Activated T-cell treated with anti-CD3 and anti-CD28 coated beads, Interleukin-2, amount 50 U/mL, for 24 hours (primary cell): ENCODE data around the gene RBM19.

Source experiments
- DNase-seq: peaks from one replicate; pipeline ENCODE4 v3.0.0-alpha.2; 2020
- H3K27ac Mint-ChIP-seq: 2 replicates; pipeline ENCODE4 v1.8.0; 2020; ENCODE audit warnings: mild to moderate bottlenecking, mixed read lengths
- H3K27me3 Mint-ChIP-seq: 2 replicates; pipeline ENCODE4 v1.8.0; 2020; ENCODE audit warnings: mixed read lengths
- H3K36me3 Mint-ChIP-seq: 2 replicates; pipeline ENCODE4 v1.8.0; 2020; ENCODE audit warnings: low read depth, mixed read lengths
- H3K4me1 Mint-ChIP-seq: 2 replicates; pipeline ENCODE4 v1.8.0; 2020; ENCODE audit warnings: low read depth, mixed read lengths
- H3K4me3 Mint-ChIP-seq: 2 replicates; pipeline ENCODE4 v1.8.0; 2020; ENCODE audit warnings: mild to moderate bottlenecking, moderate library complexity, mixed read lengths
- H3K9me3 Mint-ChIP-seq: 2 replicates; pipeline ENCODE4 v1.8.0; 2020; ENCODE audit warnings: mixed read lengths

RBM19 gene

GRCh38 chr12:113867258-113867657 lies 98.9 kb downstream of the RBM19 start:
- peaks cover 82% of the 10 kb centered on the region for H3K36me3 Mint-ChIP-seq

GRCh38 chr12:113866496-113866895 lies 99.6 kb downstream of the RBM19 start:
- DNase-seq, result no peak
- H3K9me3 Mint-ChIP-seq, result no peaks in the 10 kb centered on the region
- no peaks in the 10 kb centered on the region for H3K27me3 Mint-ChIP-seq
- H3K4me1 Mint-ChIP-seq, result peaks cover 34% of the 10 kb centered on the region
- peaks cover 89% of the 10 kb centered on the region for H3K36me3 Mint-ChIP-seq
- H3K4me3 Mint-ChIP-seq, result no peak overlapping the region
- no peak overlapping the region for H3K27ac Mint-ChIP-seq

More at GRCh38 chr12:113867258-113867657, 98.9 kb downstream of the RBM19 start:
- peaks cover 28% of the 10 kb centered on the region for H3K4me1 Mint-ChIP-seq
- H3K4me3 Mint-ChIP-seq, result no peak overlapping the region
- no peak for DNase-seq
- H3K9me3 Mint-ChIP-seq, result no peaks in the 10 kb centered on the region
- H3K27ac Mint-ChIP-seq, result no peak overlapping the region
- H3K27me3 Mint-ChIP-seq, result no peaks in the 10 kb centered on the region

- Mint-ChIP-seq H3K4me1 (peaks cover 35% of the 10 kb centered on the region), H3K27ac (peak overlapping the region; percentile 26), H3K9me3 (no peaks in the 10 kb centered on the region), H3K4me3 (no peak overlapping the region), H3K27me3 (no peaks in the 10 kb centered on the region), H3K36me3 (peaks cover 89% of the 10 kb centered on the region)
- no peak for DNase-seq
Measured at GRCh38 chr12:113863455-113863845, 102.7 kb downstream of the RBM19 start.

GRCh38 chr12:113862590-113863454 lies 103.3 kb downstream of the RBM19 start:
- peak overlapping the region; percentile 52 for H3K27ac Mint-ChIP-seq
- H3K9me3 Mint-ChIP-seq, result no peaks in the 10 kb centered on the region
- H3K27me3 Mint-ChIP-seq, result no peaks in the 10 kb centered on the region
- no peak overlapping the region for H3K4me3 Mint-ChIP-seq
- peaks cover 35% of the 10 kb centered on the region for H3K4me1 Mint-ChIP-seq
- H3K36me3 Mint-ChIP-seq, result peaks cover 89% of the 10 kb centered on the region
- no peak for DNase-seq

- DNase-seq, result no peak
- Mint-ChIP-seq H3K27ac (peak overlapping the region; percentile 59), H3K9me3 (no peaks in the 10 kb centered on the region), H3K4me3 (no peak overlapping the region), H3K4me1 (peaks cover 35% of the 10 kb centered on the region), H3K36me3 (peaks cover 93% of the 10 kb centered on the region), H3K27me3 (no peaks in the 10 kb centered on the region)
Measured at GRCh38 chr12:113861708-113862312, 104.3 kb downstream of the RBM19 start.

- Mint-ChIP-seq H3K27ac (no peak overlapping the region), H3K4me3 (no peak overlapping the region), H3K4me1 (peaks cover 35% of the 10 kb centered on the region), H3K27me3 (no peaks in the 10 kb centered on the region), H3K9me3 (no peaks in the 10 kb centered on the region), H3K36me3 (peaks cover 95% of the 10 kb centered on the region)
- no peak for DNase-seq
Measured at GRCh38 chr12:113860950-113861349, 105.2 kb downstream of the RBM19 start.

GRCh38 chr12:113860059-113860820 lies 105.9 kb downstream of the RBM19 start:
- Mint-ChIP-seq H3K27ac (no peak overlapping the region), H3K4me3 (no peak overlapping the region), H3K27me3 (no peaks in the 10 kb centered on the region), H3K9me3 (no peaks in the 10 kb centered on the region), H3K4me1 (peaks cover 33% of the 10 kb centered on the region), H3K36me3 (peaks cover 95% of the 10 kb centered on the region)
- DNase-seq, result no peak

GRCh38 chr12:113858841-113859386 lies 107.2 kb downstream of the RBM19 start:
- H3K4me3 Mint-ChIP-seq, result no peak overlapping the region
- DNase-seq, result no peak
- peaks cover 95% of the 10 kb centered on the region for H3K36me3 Mint-ChIP-seq
- peaks cover 24% of the 10 kb centered on the region for H3K4me1 Mint-ChIP-seq
- H3K27me3 Mint-ChIP-seq, result no peaks in the 10 kb centered on the region
- no peak overlapping the region for H3K27ac Mint-ChIP-seq
- H3K9me3 Mint-ChIP-seq, result no peaks in the 10 kb centered on the region

GRCh38 chr12:113857371-113857770 lies 108.8 kb downstream of the RBM19 start:
- H3K36me3 Mint-ChIP-seq, result peaks cover 98% of the 10 kb centered on the region
- H3K27me3 Mint-ChIP-seq, result no peaks in the 10 kb centered on the region
- no peak for DNase-seq
- no peak overlapping the region for H3K4me3 Mint-ChIP-seq
- H3K4me1 Mint-ChIP-seq, result peaks cover 9% of the 10 kb centered on the region
- no peak overlapping the region for H3K27ac Mint-ChIP-seq
- no peaks in the 10 kb centered on the region for H3K9me3 Mint-ChIP-seq

- H3K27me3 Mint-ChIP-seq, result no peaks in the 10 kb centered on the region
- peaks cover 93% of the 10 kb centered on the region for H3K36me3 Mint-ChIP-seq
Measured at GRCh38 chr12:113855998-113856397, 110.1 kb downstream of the RBM19 start.

GRCh38 chr12:113854385-113855142 lies 111.6 kb downstream of the RBM19 start:
- H3K27me3 Mint-ChIP-seq, result no peaks in the 10 kb centered on the region
- H3K36me3 Mint-ChIP-seq, result peaks cover 92% of the 10 kb centered on the region
- no peaks in the 10 kb centered on the region for H3K9me3 Mint-ChIP-seq
- H3K27ac Mint-ChIP-seq, result no peak overlapping the region
- H3K4me1 Mint-ChIP-seq, result no peaks in the 10 kb centered on the region
- no peak for DNase-seq
- no peak overlapping the region for H3K4me3 Mint-ChIP-seq

More at GRCh38 chr12:113855998-113856397, 110.1 kb downstream of the RBM19 start:
- Mint-ChIP-seq H3K4me3 (no peak overlapping the region), H3K27ac (no peak overlapping the region), H3K9me3 (no peaks in the 10 kb centered on the region), H3K4me1 (no peaks in the 10 kb centered on the region)
- no peak for DNase-seq

GRCh38 chr12:113853491-113853890 lies 112.6 kb downstream of the RBM19 start:
- H3K36me3 Mint-ChIP-seq, result peaks cover 93% of the 10 kb centered on the region
- no peaks in the 10 kb centered on the region for H3K4me1 Mint-ChIP-seq
- no peak overlapping the region for H3K27ac Mint-ChIP-seq
- no peak for DNase-seq
- no peaks in the 10 kb centered on the region for H3K9me3 Mint-ChIP-seq
- H3K27me3 Mint-ChIP-seq, result no peaks in the 10 kb centered on the region
- H3K4me3 Mint-ChIP-seq, result no peak overlapping the region

- Mint-ChIP-seq H3K4me3 (no peak overlapping the region), H3K36me3 (peaks cover 93% of the 10 kb centered on the region), H3K4me1 (no peaks in the 10 kb centered on the region), H3K27me3 (no peaks in the 10 kb centered on the region), H3K9me3 (no peaks in the 10 kb centered on the region), H3K27ac (no peak overlapping the region)
- no peak for DNase-seq
Measured at GRCh38 chr12:113852695-113853490, 113.2 kb downstream of the RBM19 start.
